NCI-H2196 treated with DMSO at 0.1 percent for 48 hours (cell line): ENCODE results near the gene TOR1AIP2.
A peak's percentile ranks its signal among the peaks of the same experiment; 100 is the strongest.

Source experiments
- DNase-seq: peaks from one replicate; lab custom pipeline; 2025; ENCODE audit not compliant: unreplicated experiment; lab: John Stamatoyannopoulos, UW

The TOR1AIP2 gene

GRCh38 chr1:179877586-179878265 is at the start of gene TOR1AIP2:
TOR1AIP2 (minus strand) TSS chr1:179877803; CDS start chr1:179852665, 25,138 bp downstream.
- DNase-seq = peak; percentile 85

GRCh38 chr1:179926850-179927205 is 49.2 kb upstream of the TOR1AIP2 start:
- DNase-seq = no peak

- no peak for DNase-seq
These were observed 48.6 kb upstream of the TOR1AIP2 start for GRCh38 chr1:179925922-179926849.

- DNase-seq = no peak
These were observed 47.7 kb upstream of the TOR1AIP2 start for GRCh38 chr1:179925302-179925701.

GRCh38 chr1:179924268-179924667 is 46.7 kb upstream of the TOR1AIP2 start:
- no peak for DNase-seq

- DNase-seq = no peak
These were observed 45.4 kb upstream of the TOR1AIP2 start for GRCh38 chr1:179923029-179923428.

GRCh38 chr1:179921981-179922872 is 44.6 kb upstream of the TOR1AIP2 start:
- DNase-seq = no peak

GRCh38 chr1:179921472-179921871 is 43.9 kb upstream of the TOR1AIP2 start:
- no peak for DNase-seq

- DNase-seq = no peak
These were observed 40.2 kb upstream of the TOR1AIP2 start for GRCh38 chr1:179917601-179918429.

GRCh38 chr1:179911812-179912211 is 34.2 kb upstream of the TOR1AIP2 start:
- no peak for DNase-seq

GRCh38 chr1:179910934-179911333 is 33.3 kb upstream of the TOR1AIP2 start:
- DNase-seq = no peak

- DNase-seq = no peak
These were observed 12.0 kb upstream of the TOR1AIP2 start for GRCh38 chr1:179889589-179889988.

- DNase-seq = no peak
These were observed 10.5 kb upstream of the TOR1AIP2 start for GRCh38 chr1:179888071-179888470.

- no peak for DNase-seq
These were observed 6.1 kb upstream of the TOR1AIP2 start for GRCh38 chr1:179883745-179884138.

- no peak for DNase-seq
These were observed 5.6 kb upstream of the TOR1AIP2 start for GRCh38 chr1:179883040-179883744.

- peak; percentile 89 for DNase-seq
These were observed 4.8 kb upstream of the TOR1AIP2 start, which contains the start of gene TOR1AIP1 for GRCh38 chr1:179882253-179883039. TOR1AIP1 (plus strand) TSS chr1:179882285; CDS start chr1:179882503, 218 bp downstream.

GRCh38 chr1:179881642-179882252 is 4.1 kb upstream of the TOR1AIP2 start:
- DNase-seq = no peak

- no peak for DNase-seq
These were observed 2.2 kb upstream of the TOR1AIP2 start for GRCh38 chr1:179879797-179880196.
